Muscle of arm (tissue), 12 donors: ENCODE measurements around the gene HDAC4. TPM values are rescaled to one million over a fixed set of nuclear protein-coding genes. Genes with fewer than 3 reads are reported as not detected.

Experiments
- DNase-seq: peaks from one replicate; pipeline ENCODE4 v3.0.0-alpha.2; 2013
- polyA plus RNA-seq, 12 donors: library from polyadenylated mRNA; unstranded; fragments of 120-200 nt; gene quantifications; one replicate each; pipeline ENCODE4 v1.2.1, GENCODE V29; 2013; ENCODE audit not compliant: insufficient read length in 12 of 12

The HDAC4 gene
- polyA plus RNA-seq, 12 donors = 10.0 to 23.7 (median 13.5) TPM; not detected in 1

DNA sequence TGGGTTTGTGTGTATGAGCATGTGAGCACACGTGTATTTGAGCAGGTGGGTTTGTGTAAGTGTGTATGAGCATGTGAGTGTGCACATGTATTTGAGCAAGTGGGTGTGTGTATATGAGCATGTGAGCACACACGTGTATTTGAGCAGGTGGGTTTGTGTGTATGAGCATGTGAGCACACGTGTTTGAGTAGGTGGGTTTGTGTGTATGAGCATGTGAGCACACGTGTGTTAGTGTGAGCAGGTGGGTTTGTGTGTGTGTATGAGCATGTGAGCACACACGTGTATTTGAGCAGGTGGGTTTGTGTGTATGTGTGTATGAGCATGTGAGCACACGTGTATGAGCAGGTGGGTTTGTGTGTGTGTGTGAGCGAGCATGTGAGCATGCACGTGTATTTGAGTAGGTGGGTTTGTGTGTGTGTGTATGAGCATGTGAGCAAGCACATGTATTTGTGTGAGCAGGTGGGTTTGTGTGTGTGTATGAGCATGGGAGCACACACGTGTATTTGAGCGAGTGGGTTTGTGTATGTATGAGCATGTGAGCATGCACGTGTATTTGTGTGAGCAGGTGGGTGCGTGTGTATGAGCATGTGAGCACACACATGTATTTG lies 383.2 kb downstream of the HDAC4 start:
- no peak for DNase-seq

DNA sequence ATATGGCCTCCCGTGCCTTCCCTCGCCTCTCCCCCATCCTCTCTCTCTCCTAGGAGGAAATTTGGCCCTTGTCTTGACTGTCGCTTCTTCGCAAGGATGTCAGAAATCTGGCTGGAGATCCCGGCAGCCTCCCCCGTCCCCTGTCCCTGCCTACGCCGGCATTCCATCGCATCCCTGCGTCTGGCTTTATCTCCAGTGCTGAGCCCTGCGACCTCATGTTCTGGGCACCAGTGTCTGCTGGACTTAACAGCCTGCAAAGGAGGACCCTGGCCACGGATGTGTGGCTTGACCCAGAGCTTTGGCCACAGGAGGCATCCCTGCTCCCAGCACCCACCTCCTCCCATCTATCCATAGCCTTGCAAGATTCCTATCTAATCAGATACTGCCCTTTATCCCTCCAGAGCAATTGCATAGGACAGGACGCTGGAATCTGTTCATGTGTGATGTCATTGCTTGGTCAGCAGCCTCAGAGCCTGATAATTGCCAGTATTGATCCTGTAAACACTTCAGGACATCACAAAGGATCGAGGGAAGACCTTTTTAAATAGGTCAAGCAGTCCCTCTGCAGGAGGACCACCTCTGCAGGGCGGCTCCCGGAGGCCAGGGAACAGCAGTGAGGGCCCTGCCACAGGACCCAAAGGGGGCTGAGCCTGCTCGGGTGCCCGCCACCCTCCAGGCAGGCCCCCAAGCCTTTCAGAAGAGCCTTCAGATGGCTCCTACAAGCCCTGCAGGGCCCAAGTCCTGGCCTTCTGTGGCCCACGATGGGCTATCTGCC lies 384.7 kb downstream of the HDAC4 start:
- DNase-seq = no peak

DNA sequence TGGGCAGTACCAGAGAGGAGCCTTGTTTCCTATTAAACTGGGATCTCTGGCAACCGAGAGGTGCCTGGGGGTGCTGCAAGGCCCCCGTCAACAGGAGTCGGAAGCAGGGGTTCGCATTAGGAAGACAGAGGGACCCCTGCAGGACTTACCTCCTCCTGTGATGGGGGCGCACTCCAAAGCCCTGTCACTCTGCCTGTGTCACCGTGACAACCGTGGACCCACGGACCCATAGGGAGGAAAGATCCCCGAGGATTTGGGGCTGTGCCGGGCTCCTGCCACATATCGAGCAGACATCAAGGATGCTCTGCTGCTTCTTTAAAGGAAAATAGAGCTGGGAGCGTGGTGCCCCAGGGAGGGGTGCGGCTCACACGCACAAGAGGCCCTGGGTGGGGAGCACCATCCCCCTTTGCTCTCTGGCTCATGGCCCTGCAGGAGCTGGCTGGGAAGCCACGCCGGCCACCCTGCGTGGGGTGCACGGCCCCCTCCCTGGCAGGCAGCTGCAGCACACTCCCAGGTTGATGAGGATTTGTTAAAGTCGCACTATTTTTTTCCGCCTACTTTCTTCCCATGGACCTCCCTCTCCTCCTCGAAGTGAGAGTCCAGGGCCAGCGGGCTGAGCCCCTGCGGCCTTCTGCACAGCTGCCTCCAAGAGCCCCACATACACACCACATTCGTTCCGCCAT lies 385.5 kb downstream of the HDAC4 start:
- no peak for DNase-seq

- no peak for DNase-seq
Observed at GRCh38 chr2:239014458-239015217, 386.2 kb downstream of the HDAC4 start.

DNA sequence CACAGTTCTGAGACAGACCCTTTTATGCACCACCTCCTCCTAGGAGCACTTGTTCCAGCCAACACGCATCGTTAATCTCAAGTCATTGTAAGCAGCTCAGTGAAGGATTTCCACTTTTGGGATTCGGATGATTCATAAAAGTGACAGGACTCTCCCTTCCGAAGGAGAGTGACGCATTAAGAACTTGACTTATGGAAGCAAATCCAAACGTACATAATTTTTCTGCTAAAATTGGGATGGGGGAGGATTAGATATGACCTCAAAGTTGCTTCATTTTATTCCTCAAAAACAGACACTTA lies 387.2 kb downstream of the HDAC4 start:
- no peak for DNase-seq

DNA sequence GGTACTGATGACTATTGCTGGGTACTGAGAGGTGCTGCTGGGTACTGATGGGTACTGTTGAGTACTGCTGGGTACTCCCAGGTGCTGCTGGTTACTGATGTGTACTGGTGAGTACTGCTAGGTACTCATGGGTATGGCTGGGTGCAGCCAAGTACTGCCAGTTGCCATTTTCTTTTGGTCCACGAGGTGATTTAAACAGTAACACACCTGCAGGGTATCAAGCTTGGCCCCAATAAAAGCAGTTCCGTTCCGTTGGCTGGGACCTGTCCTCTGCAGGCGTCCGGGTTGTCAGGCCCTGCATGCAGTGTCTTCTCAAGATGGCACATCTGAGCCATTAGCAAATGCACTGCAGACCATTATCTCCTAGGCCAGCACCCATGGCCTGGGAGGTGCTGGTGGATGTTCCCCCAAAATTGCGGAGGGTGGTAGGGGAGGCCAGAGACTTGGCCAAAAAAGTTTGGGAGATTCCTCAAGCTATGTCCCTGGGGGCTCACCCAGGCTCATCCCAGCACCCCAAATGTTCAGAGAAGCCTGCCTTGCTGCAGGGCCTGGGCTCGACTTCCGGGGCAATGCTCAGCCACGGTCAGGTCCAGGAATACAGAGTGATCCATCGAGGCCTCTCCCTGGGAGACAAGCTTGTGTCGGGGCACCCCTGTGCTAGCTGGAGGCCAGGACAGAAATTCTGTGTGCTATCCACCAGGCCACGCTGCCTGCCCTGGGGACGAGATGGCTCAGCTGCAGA lies 387.7 kb downstream of the HDAC4 start:
- no peak for DNase-seq

DNA sequence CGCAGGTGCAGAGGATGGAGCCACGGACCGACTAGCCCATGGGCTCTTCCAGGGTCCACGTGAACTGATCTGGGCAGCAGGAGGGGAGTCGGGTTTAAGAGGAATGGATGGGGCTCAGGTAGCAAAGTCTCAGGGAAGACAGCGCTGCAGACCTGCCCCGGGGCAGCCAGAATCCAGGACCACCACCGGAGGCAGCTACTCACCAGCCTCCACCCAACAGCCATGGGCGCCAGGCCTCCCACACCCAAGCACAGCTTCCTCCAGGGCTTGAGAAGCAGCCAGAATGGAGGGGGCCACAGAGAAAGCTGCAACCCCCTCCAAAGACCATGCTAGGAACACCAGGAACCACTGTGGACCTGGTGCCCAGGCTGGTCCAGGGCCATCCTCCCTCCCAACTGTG lies 388.6 kb downstream of the HDAC4 start:
- no peak for DNase-seq

- DNase-seq = no peak
Observed at GRCh38 chr2:239009589-239009961, 391.2 kb downstream of the HDAC4 start.

- no peak for DNase-seq
Observed at GRCh38 chr2:239008677-239009588, 391.9 kb downstream of the HDAC4 start.

DNA sequence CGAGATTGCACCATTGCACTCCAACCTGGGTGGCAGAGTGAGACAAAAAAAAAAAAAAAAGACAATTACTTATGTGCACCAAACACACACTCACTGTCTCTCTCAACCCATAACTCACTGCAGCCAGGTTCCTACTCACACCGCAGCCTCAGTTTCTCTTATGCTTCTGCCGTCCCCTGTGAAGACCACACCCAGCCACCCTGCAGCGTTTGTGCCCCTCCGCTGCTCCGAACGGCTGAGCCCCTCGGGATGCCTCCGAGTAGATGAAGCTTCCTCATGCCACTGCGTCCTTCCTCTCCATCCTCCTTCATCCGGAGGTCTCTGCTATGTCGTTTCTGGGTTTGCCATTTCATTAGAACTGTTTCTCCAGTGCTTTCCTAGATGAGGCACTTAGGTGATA lies 392.8 kb downstream of the HDAC4 start:
- DNase-seq = no peak

GRCh38 chr2:239006622-239007285 lies 394.1 kb downstream of the HDAC4 start:
- DNase-seq = no peak

GRCh38 chr2:239005586-239005985 lies 395.2 kb downstream of the HDAC4 start:
- DNase-seq = no peak

GRCh38 chr2:239004274-239005015 lies 396.4 kb downstream of the HDAC4 start:
- no peak for DNase-seq

DNA sequence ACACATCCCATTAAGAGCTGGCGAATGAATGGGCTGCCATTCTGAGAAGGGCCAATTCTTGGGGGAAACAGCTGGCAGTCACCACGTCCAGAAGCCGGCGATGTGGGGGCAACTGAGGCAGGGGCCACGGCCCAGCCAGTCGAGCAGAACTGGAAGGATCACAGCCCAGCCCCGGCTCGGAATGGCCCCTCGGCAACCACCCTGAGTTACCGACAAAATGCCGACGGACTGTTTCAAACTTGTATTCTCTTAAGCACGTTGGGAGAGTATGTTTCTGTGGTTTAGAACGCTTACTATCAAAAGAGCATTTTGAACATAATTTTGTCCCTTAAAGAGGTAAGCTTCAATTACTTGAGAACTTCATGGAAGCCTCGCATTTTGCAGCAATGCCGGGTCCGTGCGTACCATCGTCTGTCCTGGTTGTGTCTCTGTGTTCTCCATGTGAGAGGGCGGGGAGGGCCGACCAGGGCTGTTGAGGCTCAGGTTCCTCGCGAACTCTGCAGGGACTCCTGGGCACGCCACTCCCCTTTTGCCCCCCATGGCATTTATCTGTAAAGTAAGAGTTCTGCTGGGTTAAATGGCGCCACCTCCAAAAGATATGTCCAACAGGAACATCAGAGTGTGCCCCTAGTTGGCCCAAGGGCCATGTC lies 397.1 kb downstream of the HDAC4 start:
- DNase-seq = no peak

GRCh38 chr2:239002954-239003623 lies 397.7 kb downstream of the HDAC4 start:
- DNase-seq = peak; percentile 83

- DNase-seq = no peak
Observed at GRCh38 chr2:239002591-239002953, 398.2 kb downstream of the HDAC4 start.

GRCh38 chr2:239001794-239002193 lies 399.0 kb downstream of the HDAC4 start:
- no peak for DNase-seq

- DNase-seq = no peak
Observed at GRCh38 chr2:239000500-239001073, 400.2 kb downstream of the HDAC4 start.
